OCI-LY1 (cell line): ENCODE results near the gene PILRA.
"Not testable (repeated sequence)": the region's sequence is repeated elsewhere in the genome, so short reads cannot be mapped to it uniquely, and the experiment has no call there.

Experiments
- CTCF ChIP-seq: fragments of 200-600 bp; sonication (generic), shearing (Covaris generic); IDR thresholded peaks from 2 replicates; pipeline ENCODE4 v1.5.1; 2017; ENCODE audit warnings: mild to moderate bottlenecking, antibody characterized with exemption, low read length, moderate library complexity, mixed read lengths
- EZH2 ChIP-seq: fragments of 200-600 bp; sonication (generic), shearing (Covaris generic); IDR thresholded peaks from 2 replicates; pipeline ENCODE4 v1.8.0; 2017; ENCODE audit warnings: borderline replicate concordance, mixed run types, mild to moderate bottlenecking, antibody characterized with exemption, low read length, moderate library complexity, mixed read lengths

- not testable (repeated sequence) for TF ChIP-seq CTCF, EZH2
Measured at GRCh38 chr7:100335566-100336466, 37.5 kb upstream of the PILRA start.
